Endodermal cell (in vitro differentiated cells): ENCODE results near the gene ADAMTS17. TPM values are rescaled to one million over a fixed set of nuclear protein-coding genes. Genes with fewer than 3 reads are reported as not detected.

Experiments used
- DNase-seq: peaks from one replicate; pipeline ENCODE4 v3.0.0-alpha.2; 2017
- H3K27ac ChIP-seq: 2 replicates; pipeline ENCODE4 v1.5.1; 2013; ENCODE audit warnings: mild to moderate bottlenecking, low read depth, low read length, moderate library complexity
- H3K27me3 ChIP-seq: 2 replicates; pipeline ENCODE4 v1.6.1; 2013; ENCODE audit warnings: mild to moderate bottlenecking, low read length, moderate library complexity; ENCODE audit not compliant: insufficient read depth, control insufficient read depth, poor library complexity, severe bottlenecking
- H3K36me3 ChIP-seq: 2 replicates; pipeline ENCODE4 v1.7.0; 2013; ENCODE audit warnings: mild to moderate bottlenecking, low read length, moderate library complexity; ENCODE audit not compliant: control insufficient read depth, insufficient read depth
- H3K4me1 ChIP-seq: one replicate; pipeline ENCODE4 v1.7.0; 2013; ENCODE audit warnings: low read length; ENCODE audit not compliant: control insufficient read depth, insufficient read depth
- H3K4me3 ChIP-seq: 2 replicates; pipeline ENCODE4 v1.5.1; 2013; ENCODE audit warnings: mild to moderate bottlenecking, low read length, moderate library complexity
- H3K9ac ChIP-seq: 2 replicates; pipeline ENCODE4 v1.6.1; 2013; ENCODE audit warnings: mild to moderate bottlenecking, low read length, moderate library complexity; ENCODE audit not compliant: poor library complexity, severe bottlenecking; ENCODE audit errors: extremely low read depth
- H3K9me3 ChIP-seq: 2 replicates; pipeline ENCODE4 v1.6.1; 2013; ENCODE audit warnings: mild to moderate bottlenecking, low read length, moderate library complexity; ENCODE audit not compliant: control insufficient read depth
- H3K27ac Mint-ChIP-seq: 2 replicates; pipeline ENCODE4 v1.8.0; 2020; ENCODE audit warnings: mixed read lengths
- H3K27me3 Mint-ChIP-seq: 2 replicates; pipeline ENCODE4 v1.8.0; 2021; ENCODE audit warnings: mild to moderate bottlenecking, mixed read lengths; ENCODE audit not compliant: insufficient read depth
- H3K36me3 Mint-ChIP-seq: 2 replicates; pipeline ENCODE4 v1.8.0; 2020; ENCODE audit warnings: low read depth, mixed read lengths
- H3K4me1 Mint-ChIP-seq: 2 replicates; pipeline ENCODE4 v1.8.0; 2020; ENCODE audit warnings: mixed read lengths
- H3K4me3 Mint-ChIP-seq: 2 replicates; pipeline ENCODE4 v1.8.0; 2020; ENCODE audit warnings: mild to moderate bottlenecking, moderate library complexity, mixed read lengths
- H3K9me3 Mint-ChIP-seq: 2 replicates; pipeline ENCODE4 v1.8.0; 2020; ENCODE audit warnings: mild to moderate bottlenecking, mixed read lengths
- WGBS, 2 experiments: methylation state at CpG; one replicate each; pipeline versions ENCODE4 v1.1.5 to v1.1.7; 2013; ENCODE audit warnings: missing lambda C conversion rate in 2 of 2, mixed read lengths in 1 of 2; ENCODE audit not compliant: insufficient coverage in 1 of 2, insufficient read length in 1 of 2; 5-methylcytosine and 5-hydroxymethylcytosine counted together
- total RNA-seq, 2 donors: library from RNA; stranded (reverse); fragmentation: NEBNext Ultra II Directional in 1 of 2; extraction: Animal tissue kit (Norgen Biotek cat#: 25700) in 1 of 2; gene quantifications; 2 replicates in 1 of 2; 3 replicates in 1 of 2; pipeline ENCODE4 v1.2.1, GENCODE V29; 2021
- TF ChIP-seq, protein P1 (sequence below): fragments of 200-600 bp; sonication (generic); conservative IDR thresholded peaks from 2 replicates; pipeline ENCODE4 v1.5.0; 2021; ENCODE audit warnings: antibody characterized with exemption, mild to moderate bottlenecking

ADAMTS17 gene
- total RNA-seq, 2 donors from 2014 or later: 0.82 to 2.3 TPM

DNA sequence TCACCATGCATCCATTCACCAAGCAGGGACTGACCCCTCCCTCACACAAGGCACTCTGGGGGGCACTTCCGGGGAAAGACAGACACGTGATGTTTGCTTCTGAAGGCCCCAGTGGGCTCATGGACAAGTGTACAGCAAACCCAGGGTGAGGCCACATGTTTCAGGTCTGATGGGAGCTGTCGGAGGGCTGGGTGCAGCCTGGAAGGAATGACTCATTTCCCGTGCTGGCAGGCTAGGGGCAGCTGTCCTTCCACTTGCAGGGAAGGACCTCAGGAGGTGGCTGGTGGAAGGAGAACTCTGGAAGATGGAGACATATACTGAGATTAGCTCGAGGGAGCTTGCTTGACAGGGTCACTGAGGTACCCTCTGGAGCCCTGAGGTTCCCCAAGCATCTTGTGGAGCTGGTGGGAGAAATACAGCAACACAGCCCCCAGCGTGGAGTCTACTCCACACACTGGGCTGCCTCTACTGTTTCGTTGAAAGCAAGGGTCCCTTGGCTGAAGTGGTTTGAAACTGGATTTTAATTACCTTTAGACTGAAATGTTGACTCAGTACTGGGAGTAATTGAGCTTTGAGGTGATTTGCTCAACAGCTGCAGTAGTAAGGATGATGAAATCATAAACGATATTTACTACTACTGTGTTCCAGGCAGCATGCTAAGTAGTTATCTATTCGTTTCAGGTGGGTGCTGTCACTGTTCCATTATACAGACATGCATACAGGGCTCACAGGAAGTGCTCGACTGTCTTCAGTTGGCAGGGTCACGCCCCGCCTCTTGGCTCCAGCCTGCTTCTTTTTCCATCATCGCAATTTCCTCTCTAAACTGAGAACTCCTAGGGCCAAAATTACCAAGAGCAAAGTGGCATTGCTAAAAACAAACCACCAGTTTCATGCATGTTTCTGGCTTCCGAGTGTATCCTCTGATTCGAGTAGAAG is 230.4 kb downstream of the ADAMTS17 start:
- Mint-ChIP-seq H3K4me1 (peaks cover 12% of the 10 kb centered on the region), H3K9me3 (no peaks in the 10 kb centered on the region), H3K36me3 (no peaks in the 10 kb centered on the region), H3K27ac (no peak overlapping the region), H3K27me3 (no peaks in the 10 kb centered on the region), H3K4me3 (no peak overlapping the region)
- Histone ChIP-seq H3K27me3 (no peaks in the 10 kb centered on the region), H3K36me3 (no peaks in the 10 kb centered on the region), H3K27ac (no peak overlapping the region), H3K4me3 (no peak overlapping the region), H3K9ac (no peak overlapping the region), H3K9me3 (no peaks in the 10 kb centered on the region), H3K4me1 (peaks cover 5% of the 10 kb centered on the region)
- TF ChIP-seq, protein P1, sequence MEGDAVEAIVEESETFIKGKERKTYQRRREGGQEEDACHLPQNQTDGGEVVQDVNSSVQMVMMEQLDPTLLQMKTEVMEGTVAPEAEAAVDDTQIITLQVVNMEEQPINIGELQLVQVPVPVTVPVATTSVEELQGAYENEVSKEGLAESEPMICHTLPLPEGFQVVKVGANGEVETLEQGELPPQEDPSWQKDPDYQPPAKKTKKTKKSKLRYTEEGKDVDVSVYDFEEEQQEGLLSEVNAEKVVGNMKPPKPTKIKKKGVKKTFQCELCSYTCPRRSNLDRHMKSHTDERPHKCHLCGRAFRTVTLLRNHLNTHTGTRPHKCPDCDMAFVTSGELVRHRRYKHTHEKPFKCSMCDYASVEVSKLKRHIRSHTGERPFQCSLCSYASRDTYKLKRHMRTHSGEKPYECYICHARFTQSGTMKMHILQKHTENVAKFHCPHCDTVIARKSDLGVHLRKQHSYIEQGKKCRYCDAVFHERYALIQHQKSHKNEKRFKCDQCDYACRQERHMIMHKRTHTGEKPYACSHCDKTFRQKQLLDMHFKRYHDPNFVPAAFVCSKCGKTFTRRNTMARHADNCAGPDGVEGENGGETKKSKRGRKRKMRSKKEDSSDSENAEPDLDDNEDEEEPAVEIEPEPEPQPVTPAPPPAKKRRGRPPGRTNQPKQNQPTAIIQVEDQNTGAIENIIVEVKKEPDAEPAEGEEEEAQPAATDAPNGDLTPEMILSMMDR: no peak
- 70 to 77% methylated on average over 11 to 15 of the region's 15 CpGs for WGBS, 2 experiments
- no peak for DNase-seq

DNA sequence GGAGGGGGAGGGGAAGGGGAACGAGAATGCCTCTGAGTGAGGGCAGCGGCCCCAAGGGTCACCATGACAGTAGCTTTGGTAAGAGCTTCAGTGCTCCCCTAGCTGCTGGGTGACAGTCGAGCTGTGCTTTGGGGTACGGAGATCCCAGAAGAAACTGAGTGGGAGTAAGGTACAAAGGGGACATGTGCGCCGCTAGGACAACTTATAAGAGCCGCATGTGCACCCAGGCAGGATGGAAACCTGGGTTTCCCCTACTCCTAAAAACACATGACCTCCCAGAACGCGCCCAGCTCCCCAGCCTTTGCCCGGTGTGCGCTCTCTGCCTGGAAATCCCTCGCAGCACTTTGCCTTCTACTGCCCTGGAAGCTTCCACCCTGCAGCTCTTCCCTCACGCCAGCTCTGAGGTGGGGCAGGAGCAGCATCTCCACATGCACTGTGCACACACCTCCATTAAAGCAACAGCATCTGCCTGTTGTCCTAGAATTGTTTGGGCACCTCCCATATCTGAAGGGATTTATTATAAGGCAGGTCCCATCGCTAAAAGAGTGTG is 232.2 kb downstream of the ADAMTS17 start:
- Histone ChIP-seq H3K36me3 (no peaks in the 10 kb centered on the region), H3K4me1 (peaks cover 5% of the 10 kb centered on the region), H3K27ac (no peak overlapping the region), H3K27me3 (no peaks in the 10 kb centered on the region), H3K9ac (no peak overlapping the region), H3K4me3 (no peak overlapping the region), H3K9me3 (no peaks in the 10 kb centered on the region)
- H3K9me3 Mint-ChIP-seq: no peaks in the 10 kb centered on the region
- no peaks in the 10 kb centered on the region for H3K36me3 Mint-ChIP-seq
- DNase-seq: no peak
- no peaks in the 10 kb centered on the region for H3K27me3 Mint-ChIP-seq
- TF ChIP-seq, protein P1: no peak
- H3K27ac Mint-ChIP-seq: no peak overlapping the region
- H3K4me3 Mint-ChIP-seq: no peak overlapping the region
- WGBS, 2 experiments: 87 to 100% methylated on average over 6 to 14 of the region's 14 CpGs
- H3K4me1 Mint-ChIP-seq: peaks cover 5% of the 10 kb centered on the region

DNA sequence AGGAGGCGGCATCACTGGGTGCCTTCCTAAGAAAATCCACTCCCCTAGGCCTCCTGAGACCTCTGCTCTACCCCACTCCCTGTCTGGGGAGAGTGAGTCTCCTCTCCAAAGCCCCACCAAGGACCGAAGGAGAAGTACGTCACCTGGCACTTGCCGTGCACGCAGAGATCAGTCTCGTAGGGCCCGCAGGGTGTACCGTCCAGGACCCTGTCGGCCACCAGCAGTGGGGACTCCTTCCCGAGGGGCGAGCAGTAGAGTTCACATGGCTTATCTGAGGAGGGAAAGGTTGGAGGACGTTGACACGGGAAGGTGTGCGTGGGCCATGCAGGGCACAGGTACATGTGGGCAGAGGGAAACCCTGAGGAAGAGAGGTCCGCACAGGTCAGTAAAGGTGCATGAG is 232.9 kb downstream of the ADAMTS17 start:
- H3K27ac ChIP-seq: no peak overlapping the region

More for the DNA sequence above, 232.9 kb downstream of the ADAMTS17 start:
- H3K9me3 Mint-ChIP-seq: no peaks in the 10 kb centered on the region
- Histone ChIP-seq H3K36me3 (no peaks in the 10 kb centered on the region), H3K4me1 (no peaks in the 10 kb centered on the region), H3K9me3 (no peaks in the 10 kb centered on the region), H3K27me3 (no peaks in the 10 kb centered on the region), H3K9ac (no peak overlapping the region), H3K4me3 (no peak overlapping the region)
- no peaks in the 10 kb centered on the region for H3K27me3 Mint-ChIP-seq
- no peaks in the 10 kb centered on the region for H3K4me1 Mint-ChIP-seq
- WGBS, 2 experiments: 95% methylated on average over 15 of the region's 15 CpGs; no CpG with 5 or more reads in 1 of the 2 experiments
- no peak for DNase-seq
- no peak overlapping the region for H3K27ac Mint-ChIP-seq
- TF ChIP-seq, protein P1: no peak
- no peaks in the 10 kb centered on the region for H3K36me3 Mint-ChIP-seq
- H3K4me3 Mint-ChIP-seq: no peak overlapping the region
